NCI-H748 treated with DMSO at 0.1 percent for 48 hours (cell line): ENCODE measurements around the gene GSX2.

Experiments
- DNase-seq: peaks from one replicate; lab custom pipeline; 2025; lab: John Stamatoyannopoulos, UW

GSX2 gene

DNA sequence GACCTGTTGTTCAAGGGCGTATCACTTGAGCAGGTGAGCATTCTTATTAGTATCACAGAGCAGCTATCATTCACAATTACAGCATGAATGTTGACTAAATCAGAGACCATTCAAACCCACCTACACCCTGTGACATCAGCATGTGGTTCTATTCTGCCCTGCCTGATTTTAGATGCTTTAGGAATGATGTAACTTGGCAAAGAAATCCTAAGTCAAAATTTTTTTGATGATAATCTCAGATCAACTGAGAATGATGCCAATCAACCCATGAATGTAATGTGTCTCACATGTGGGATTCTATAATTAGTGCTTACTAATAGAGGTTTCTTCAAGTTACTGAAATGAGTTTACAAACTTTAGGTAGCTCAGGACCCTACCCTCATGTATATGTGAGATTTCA is 22.2 kb upstream of the GSX2 start:
- DNase-seq = no peak

DNA sequence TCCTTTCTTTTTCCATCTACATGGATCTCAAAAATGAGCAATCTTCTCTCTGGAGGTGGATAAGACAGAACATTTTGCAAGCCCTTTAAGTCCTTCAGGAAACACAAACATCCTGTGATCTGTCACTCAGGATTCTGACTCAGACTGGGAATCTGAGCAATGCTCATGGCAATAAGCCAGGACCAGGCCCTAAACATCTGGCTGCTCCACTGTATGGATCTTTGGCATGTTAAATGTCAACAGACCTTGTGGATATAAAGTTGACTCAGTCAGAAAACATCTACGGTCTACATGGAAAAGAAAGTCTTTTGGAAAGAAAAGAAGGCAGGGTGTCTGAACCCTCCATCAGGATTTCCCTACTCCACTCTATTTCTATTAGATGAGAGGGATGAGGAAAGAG is 17.8 kb upstream of the GSX2 start:
- DNase-seq = no peak

GRCh38 chr4:54085284-54085683 is 14.7 kb upstream of the GSX2 start:
- no peak for DNase-seq

GRCh38 chr4:54089875-54090274 is 10.1 kb upstream of the GSX2 start:
- DNase-seq = no peak

- no peak for DNase-seq
Observed at GRCh38 chr4:54090404-54090803, 9.6 kb upstream of the GSX2 start.

DNA sequence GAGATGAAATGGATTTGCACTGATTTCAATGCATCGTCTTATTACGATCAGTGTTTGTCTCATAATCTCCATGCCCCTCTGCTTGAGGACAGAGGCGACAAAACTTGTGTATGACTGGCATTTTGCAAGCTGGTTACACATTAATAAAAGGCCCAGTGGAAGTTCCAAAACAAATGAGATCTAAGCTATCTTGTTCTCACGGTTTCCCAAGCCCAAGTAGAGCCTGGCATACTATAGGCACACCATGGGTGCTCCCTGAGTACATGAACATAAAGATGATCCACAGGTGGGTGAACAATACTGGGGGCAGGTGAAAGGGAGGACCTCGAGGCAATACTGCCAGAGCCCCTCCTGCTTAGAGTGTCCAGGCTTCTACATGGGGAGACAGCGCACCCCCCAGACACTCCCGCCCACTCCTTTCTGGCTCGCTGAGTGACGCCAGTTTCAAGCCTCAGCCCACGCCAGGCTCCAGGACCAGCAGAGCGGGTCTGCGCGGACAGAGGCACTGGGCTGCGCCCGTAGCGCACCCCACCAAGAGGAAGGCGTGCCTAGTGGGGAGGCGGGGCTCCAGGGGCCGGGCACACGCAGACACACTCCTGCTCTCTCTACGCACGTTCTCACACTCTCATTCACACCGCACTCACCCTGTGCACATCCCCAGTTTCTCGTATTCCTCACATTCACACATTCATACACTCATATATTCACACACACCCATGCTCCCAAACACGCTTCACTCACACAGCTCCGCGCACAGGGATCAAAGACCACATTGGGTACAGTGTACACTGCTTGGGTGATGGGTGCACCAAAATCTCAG is 8.9 kb upstream of the GSX2 start:
- DNase-seq = peak; percentile 26

DNA sequence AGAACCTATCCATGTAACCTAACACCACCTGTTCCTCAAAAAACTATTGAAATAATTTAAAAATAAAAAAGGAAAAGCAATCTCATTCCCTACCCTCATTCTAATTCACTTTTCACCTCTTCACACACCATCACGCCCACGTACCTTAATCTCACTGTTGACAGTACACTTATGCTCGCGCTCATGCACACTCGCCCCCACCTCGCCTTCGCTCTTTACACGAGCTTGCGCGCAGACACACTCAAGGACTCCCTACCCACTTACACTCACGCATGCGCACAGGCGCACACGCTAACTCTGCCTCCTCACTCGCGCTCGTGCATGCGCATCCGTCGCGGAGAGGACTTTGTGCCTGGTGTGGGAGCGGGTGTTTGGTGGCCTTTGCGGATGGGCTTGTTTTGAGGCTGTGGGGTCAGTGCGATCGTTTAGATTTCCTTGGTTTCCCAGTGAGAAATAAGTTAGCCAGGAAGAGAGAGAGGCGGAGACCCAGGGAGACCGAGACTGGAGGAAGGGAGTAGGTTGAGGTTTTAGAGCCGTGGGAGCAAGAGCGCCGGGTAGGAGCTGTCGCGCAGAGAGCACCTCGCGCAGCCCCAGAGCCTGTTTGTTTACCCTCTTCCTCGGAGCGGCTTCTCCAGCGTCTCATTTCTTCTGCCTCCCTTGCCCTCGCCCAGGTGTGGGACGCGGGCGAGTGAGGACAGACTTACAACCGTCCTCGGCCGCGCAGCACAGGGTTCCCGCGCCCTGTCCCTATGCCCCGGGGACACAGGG is 8.1 kb upstream of the GSX2 start:
- peak; percentile 50 for DNase-seq

DNA sequence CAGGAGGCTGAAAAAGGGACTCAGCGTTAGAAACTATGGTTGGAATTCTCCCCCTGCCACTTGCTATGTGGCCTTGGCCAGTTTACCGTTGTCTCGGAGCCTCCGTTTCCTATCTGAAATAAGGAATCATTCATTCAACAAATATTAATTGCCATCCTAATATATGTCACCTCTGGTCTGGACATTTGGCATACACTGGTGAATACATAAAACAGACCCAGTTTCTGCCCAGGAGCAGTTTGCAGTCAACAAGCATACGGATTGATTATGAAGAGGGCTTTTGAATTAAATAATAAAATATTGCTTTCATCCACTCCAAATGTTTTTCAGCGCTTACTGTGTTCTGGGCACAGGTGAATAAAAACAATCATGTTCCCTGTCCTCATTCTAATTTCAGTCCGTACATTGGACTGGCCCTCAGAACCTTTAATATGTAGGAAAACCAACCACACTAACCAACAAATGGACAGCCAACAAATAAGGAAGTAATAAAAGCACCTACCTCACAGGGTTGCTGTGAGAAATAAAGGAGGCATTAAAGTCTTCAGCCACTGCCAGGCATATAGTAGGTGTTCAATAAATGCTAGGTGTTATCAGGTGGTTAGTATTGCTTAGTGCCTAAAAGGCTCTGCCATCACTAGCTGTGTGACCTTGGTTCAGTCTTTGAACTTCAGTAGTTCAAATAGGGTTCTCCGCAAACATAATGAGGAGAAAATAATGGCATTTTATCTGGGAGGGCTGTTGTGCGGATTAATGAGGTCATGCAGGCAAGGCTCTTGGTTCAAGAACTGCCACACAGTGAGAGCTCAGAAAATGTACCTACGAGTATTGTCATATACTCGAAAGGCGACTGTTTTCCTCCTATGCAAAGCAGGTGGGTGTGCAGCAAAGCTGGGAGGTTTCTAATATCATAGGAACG is 7.3 kb upstream of the GSX2 start:
- no peak for DNase-seq

DNA sequence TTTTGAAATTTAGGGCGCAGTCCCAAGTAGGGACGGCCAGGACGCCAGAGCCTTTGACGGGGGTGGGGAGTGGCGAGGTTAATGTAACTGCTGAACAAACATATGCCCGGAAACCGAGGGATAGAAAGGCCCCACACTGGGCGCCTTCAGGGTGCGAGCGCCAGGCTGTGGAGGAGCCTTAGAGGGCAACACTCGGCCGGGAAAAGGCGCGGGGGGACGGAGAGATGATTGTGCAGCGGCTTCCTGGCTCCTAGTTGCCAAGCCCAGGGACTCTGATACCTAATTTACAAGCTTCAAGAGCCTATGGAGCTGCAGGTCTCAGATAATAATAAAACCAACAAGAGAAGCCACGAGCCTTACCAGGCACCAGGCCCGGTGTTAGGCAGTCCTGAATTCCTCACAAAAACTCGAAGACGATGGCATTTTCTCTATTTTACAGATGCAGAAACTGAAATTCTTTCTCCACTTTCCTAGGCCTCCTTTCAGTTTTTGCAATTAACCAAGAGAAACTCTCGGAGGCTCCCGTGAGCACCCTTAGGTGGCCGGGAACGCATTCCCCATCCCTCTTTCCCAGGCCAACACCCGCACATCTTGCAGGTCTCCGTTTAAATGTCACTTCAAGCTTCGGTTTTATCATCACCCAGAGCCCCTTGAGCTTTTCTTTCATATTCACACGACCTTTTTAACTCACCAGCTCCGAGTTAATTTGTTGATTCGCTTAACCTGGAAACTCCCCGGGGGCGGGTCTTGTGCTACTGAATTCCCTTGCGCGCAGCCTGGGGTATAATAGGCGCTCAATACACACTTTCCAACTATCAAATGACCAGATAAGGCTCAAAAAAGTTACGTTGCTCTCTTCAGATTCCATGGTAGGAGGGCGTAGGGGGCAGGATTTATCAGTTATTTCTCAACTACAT is 6.4 kb upstream of the GSX2 start:
- no peak for DNase-seq

- no peak for DNase-seq
Observed at GRCh38 chr4:54094451-54094850, 5.5 kb upstream of the GSX2 start.

DNA sequence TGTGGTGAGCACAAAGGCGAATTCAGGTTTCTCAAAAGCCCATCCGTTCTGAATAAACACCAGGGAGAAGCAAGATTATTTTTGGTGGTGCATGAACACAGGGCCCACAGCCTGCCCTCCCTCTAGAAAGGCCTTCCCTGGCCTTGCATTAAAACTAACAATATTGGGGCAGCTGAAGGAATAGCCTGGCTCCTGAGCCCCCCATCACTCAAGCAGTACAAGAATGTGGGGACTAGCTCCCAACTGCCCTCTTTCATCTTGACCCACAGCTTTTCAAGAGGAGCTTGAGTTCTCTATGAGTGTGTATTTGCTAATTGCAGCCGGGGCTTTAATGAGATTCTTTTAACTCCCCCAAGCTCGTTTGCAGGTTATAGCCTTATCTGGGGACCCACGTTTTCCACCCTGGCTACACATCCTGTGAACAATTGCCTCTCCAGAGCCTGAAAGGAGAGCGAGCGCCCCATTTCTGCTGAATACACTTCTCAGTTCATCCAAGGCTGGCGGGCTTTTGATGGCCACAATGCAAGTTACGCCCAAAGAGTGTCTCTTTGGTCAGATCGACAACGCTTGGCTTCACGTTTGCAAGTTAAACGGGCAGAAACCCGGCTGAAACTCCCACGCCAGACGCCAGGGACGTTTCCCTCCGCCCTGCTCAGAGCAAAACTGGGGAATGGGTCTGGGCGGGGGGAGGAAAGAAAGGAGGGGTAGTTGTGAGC is 4.7 kb upstream of the GSX2 start:
- no peak for DNase-seq

DNA sequence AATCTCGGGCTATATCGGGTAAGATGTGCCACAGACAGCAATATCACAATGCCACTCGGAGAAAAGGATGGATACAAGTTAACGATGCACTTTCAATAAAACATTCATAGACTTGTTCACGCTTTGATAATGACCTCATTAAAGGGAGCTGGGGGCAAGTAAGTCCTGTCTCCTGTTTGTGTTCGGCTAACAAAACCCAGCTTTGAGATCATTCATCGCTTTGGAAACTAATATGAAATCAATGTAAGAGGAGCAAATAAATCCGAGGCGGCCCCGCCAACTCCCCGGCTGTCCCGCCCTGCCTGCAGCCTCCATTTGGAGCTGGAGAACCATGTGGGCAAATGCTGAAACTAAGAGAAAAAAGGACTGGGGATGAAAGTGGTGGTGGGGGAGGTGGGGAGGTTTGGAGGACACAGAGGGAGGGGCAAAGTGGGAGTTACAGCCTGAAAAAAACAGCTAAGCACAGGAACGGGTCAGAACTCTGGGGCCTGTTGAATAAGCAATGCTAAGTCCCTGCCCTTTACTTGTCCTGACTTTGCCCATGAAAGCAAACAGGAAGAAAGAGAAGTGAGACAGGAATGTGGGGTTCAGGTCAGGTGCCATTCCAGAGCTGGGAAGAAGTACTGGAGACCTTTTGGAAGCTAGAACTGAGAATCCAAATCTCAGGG is 3.5 kb upstream of the GSX2 start:
- no peak for DNase-seq

DNA sequence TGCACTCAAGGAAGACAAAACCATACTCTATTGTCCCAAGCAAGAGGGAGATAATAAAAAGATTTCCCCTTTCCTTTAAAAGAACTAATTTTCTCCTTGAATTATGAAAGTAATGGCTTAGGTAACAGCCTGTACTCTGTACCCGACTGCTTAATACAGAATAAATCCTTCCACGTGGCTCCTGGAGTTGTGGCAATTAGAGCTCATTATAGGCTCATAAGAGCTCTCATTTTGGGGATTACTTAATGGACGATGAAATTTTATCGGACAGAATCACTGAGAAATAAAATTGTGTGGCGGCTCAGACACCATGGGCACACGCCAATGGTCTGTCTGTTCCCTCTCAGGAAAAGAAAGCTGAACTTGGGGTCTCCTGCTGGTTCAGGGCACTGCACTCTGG is 2.8 kb upstream of the GSX2 start:
- no peak for DNase-seq

- DNase-seq = no peak
Observed at GRCh38 chr4:54098375-54098774, 1.6 kb upstream of the GSX2 start.

- DNase-seq = no peak
Observed at GRCh38 chr4:54099287-54099747, 646 bp upstream of the GSX2 start.

DNA sequence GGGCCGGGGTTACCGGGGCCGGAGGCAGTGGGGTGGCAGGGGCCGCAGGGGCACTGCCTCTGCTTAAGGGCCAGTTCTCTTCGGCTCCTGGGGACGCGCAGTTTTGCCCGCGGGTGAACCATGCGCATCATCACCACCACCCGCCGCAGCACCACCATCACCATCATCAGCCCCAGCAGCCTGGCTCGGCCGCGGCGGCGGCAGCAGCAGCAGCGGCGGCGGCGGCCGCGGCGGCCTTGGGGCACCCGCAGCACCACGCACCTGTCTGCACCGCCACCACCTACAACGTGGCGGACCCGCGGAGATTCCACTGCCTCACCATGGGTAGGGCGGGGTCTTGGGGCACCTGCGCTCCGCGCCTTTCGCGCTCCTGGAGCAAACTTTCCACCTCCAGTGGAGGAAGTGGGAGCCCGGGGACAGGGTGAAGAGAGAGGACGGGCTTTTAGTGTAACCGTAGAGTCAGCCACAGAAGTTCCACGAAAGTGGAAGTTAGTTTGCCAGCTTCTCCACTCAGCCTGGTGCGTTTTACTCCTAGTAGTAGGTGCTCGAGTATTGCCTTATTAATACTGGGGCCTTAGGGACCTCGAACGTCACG is 729 bp downstream of the GSX2 start:
- DNase-seq = no peak

DNA sequence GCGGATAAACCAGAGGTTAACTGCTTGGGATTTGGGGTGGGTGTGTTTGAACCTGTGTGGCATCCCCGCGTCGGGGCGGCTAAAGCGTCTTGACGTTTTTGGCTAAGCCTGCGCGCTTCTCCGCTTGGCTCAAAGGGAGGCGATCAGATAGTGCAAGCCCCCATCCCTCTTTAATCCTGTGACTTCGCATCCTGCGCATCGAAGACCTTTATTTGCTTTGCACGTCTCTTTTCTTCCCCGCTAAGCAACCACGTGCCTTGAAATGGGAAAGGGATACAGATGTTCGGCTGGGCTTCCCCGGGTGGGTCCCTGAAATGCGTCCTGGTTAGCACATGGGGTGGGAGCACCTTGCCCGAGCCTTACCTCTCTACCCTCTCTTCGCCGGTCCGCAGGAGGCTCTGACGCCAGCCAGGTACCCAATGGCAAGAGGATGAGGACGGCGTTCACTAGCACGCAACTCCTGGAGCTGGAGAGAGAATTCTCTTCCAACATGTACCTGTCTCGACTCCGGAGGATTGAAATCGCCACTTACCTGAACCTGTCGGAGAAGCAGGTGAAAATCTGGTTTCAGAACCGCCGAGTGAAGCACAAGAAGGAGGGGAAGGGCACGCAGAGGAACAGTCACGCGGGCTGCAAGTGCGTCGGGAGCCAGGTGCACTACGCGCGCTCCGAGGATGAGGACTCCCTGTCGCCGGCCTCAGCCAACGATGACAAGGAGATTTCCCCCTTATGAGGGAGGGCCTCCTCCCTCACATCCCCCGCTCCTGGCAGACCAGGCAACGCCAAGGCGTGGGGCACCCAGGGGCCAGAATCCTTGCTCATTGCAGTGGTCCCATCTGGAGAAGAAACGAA is 1.5 kb downstream of the GSX2 start:
- peak; percentile 23 for DNase-seq

- no peak for DNase-seq
Observed at GRCh38 chr4:54102531-54103106, 2.7 kb downstream of the GSX2 start.
